Measurements from ENCODE around the gene ARRDC1.
A peak's percentile ranks its signal among the peaks of the same experiment; 100 is the strongest.
"Not testable (repeated sequence)": the region's sequence is repeated elsewhere in the genome, so short reads cannot be mapped to it uniquely, and the experiment has no call there.

The ARRDC1 gene

DNA sequence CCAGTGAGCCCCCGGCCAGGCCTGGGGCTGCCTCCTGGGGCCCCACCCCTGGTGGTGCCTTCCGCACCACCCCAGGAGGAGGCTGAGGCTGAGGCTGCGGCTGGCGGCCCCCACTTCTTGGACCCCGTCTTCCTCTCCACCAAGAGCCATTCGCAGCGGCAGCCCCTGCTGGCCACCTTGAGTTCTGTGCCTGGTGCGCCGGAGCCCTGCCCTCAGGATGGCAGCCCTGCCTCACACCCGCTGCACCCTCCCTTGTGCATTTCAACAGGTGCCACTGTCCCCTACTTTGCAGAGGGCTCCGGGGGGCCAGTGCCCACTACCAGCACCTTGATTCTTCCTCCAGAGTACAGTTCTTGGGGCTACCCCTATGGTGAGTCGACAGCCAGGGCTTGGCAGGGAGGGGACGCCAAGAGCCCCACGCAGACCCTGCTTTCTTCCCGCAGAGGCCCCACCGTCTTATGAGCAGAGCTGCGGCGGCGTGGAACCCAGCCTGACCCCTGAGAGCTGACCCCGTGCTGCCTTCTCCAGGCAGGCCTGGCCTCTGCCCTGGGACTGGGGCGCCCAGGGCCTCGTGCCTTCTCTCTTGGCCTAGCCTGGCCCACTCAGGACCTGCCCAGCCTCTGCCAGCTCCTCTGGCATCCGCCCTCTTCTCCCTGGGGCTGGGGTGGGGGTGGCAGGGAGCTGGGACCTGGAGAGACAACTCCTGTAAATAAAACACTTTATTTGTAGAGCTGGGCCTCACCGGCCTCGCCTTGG, 9.3 kb downstream of the ARRDC1 start:
- DNase-seq: no peak

DNA sequence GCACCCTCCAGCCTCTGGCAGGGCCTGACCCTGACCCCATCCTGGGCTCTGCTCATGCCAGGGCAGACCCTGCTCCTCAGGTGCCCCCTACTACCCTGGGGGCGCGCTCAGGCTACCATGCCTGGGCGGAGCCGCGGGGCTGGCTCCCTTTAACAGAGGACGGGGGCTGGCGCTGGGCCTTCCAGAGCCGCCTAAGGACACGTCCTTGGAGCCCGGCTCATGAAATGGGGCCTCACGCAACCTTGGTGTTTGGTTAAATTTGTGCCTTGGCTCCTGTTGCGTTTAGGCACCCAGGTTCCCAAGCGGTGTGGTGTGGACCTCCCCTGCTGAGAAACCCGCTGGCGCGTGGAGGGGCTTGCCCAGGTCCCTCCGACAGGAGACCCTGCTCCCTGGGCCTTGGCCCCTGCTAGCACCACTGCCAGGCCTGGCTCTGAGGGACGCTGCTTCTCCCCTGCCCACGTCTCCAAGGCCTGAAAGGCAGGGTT, 9.9 kb downstream of the ARRDC1 start:
- DNase-seq: no peak

- peak; percentile 84 for DNase-seq
Measured at GRCh38 chr9:137618105-137619067, 12.9 kb downstream of the ARRDC1 start, which contains the start of gene EHMT1. Gene EHMT1 (plus strand): TSS chr9:137619005. CDS start chr9:137619029, 24 bp downstream.

GRCh38 chr9:137619240-137620047, 14.0 kb downstream of the ARRDC1 start:
- DNase-seq: no peak

DNA sequence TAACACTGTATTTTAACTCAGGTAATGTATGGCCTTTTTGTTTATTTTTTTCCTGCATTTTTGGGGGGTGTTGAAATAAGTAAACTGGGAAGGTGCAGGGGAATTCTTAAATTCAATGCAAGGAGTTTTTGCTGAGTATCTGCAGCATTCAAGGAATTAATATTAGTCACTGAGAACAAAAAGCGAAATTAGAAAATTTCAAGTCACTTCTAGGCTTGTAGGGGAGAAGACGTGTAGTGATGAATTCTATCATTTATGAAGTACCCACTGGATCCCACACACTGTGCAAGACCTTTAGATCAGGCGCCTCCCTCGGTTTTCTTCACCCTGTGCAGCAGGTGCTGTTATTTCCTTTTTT, 14.5 kb downstream of the ARRDC1 start:
- no peak for DNase-seq

GRCh38 chr9:137620581-137620980, 15.1 kb downstream of the ARRDC1 start:
- DNase-seq: no peak

DNA sequence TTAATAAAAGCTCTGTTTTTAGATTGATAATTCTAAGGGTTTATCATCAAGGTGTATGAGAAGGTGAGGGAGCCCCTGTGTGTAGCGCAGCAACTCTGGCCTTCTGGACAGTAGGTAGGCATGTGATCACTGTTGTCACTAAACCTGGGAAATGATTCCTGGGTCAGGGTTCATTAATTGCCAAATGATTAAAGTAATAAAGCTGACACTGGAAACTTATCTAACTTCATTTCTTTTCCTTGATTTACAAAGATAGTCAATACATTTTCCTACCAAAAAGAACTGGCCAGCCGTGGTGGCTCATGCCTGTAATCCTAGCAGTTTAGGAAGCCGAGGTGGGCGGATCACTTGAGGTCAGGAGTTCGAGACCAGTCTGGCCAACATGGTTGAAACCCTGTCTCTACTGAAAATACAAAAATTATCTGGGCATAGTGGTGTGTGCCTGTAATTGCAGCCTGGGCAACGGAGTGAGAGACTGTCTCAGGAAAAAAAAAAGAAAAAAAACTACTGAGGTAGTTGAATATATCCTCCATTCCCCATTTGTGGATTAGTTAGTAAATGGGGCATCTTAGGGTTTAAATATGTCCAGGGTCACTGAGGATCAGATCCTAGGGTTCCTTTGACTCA, 15.8 kb downstream of the ARRDC1 start:
- no peak for DNase-seq

GRCh38 chr9:137622211-137622610, 16.7 kb downstream of the ARRDC1 start:
- not testable (repeated sequence) for DNase-seq

DNA sequence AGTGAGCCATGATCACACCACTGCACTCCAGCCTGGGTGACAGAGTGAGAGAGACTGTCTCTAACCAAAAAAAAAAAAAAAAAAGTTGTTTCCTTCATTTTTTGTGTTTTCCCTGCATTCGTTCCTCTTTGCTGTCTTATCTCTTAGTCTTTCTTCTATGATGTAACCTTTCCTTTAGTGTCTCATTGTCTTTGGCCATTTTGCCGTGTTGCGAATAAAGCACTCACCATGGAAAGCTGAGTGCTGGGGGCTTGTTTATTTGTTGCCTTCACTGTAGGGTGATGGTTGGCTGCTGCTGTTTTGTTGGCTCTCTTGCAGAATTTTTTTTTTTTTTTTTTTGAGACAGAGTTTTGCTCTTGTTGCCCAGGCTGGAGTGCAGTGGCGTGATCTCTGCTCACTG, 21.0 kb downstream of the ARRDC1 start:
- no peak for DNase-seq

- not testable (repeated sequence) for DNase-seq
Measured at GRCh38 chr9:137627406-137627805, 21.9 kb downstream of the ARRDC1 start.

GRCh38 chr9:137630126-137630525, 24.6 kb downstream of the ARRDC1 start:
- DNase-seq: no peak

- DNase-seq: no peak
Measured at GRCh38 chr9:137630679-137631078, 25.2 kb downstream of the ARRDC1 start.

DNA sequence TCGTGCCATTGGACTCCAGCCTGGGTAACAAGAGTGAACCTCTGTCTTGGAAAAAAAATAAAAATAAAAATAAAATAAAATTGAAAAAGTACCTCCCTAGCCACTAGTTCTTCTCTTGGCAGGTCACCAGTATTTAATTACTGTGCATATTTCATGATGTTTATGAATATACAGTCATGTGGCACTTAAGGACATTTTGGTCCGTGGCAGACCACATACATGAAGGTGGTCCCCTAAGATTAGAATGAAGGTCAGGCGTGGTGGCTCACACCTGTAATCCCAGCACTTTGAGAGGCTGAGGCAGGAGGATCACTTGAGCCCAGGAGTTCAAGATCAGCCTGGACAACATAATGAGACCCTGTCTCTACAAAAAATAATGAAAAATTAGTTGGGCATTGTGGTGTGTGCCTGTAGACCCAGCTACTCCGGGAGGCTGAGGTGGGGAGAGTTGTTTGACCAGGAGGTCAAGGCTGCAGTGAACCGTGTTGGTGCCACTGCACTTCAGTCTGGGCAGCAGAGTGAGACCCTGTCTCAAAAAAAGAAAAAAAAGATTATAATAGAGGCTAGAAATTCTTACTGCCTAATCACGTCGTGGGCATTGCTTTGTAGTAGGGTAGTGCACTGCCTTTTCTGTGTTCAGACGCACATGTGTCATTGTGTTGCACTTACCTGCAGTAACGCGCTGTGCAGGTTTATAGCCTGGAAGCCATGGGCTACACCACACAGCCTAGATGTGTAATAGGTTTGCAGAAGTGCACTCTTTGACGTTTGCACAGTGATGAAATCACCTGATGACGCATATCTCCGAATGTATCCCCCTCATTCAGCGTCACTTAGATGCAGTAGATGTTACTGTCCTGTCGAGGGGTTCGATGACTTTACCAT, 26.1 kb downstream of the ARRDC1 start:
- no peak for DNase-seq

- no peak for DNase-seq
Measured at GRCh38 chr9:137632230-137633161, 27.0 kb downstream of the ARRDC1 start.

- DNase-seq: no peak
Measured at GRCh38 chr9:137634016-137634415, 28.5 kb downstream of the ARRDC1 start.

DNA sequence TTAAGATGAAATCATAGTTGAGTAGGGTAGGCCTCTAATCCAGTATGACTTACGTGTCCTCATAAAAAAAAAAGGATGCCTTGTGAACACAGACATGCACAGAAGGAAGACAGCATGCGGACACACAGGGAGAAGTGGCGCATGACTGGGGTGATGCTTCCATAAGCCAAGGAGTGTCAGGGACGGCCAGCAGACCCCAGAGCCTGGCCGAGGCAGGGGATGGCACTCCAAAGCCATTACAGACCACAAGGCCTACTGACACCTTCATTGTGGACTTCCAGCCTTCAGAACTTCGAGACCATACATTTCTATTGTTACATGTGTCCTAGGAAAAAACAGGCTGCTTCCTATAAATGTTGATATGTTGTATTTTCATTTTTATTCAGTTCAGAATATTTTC, 33.2 kb downstream of the ARRDC1 start:
- no peak for DNase-seq

- no peak for DNase-seq
Measured at GRCh38 chr9:137639303-137640051, 34.0 kb downstream of the ARRDC1 start.

DNA sequence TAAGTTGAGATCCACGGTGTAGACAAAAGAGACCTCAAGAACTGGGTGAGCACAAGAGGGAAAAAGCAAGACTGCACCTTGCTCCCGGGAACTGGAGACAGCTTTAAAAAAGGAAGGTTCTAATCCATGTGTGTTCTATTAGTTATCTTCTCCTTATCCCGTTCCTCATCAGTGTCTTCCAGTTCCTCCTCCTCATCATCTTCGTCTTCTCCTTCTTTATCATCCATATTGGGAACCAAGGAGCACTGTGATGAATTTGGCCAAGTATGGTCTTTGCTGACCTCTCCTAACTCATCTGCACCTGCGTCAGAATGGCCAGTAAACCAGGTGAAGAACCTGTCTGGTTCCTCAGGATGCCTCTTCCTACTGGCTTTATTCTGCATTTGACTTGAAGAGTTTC, 35.4 kb downstream of the ARRDC1 start:
- no peak for DNase-seq

DNA sequence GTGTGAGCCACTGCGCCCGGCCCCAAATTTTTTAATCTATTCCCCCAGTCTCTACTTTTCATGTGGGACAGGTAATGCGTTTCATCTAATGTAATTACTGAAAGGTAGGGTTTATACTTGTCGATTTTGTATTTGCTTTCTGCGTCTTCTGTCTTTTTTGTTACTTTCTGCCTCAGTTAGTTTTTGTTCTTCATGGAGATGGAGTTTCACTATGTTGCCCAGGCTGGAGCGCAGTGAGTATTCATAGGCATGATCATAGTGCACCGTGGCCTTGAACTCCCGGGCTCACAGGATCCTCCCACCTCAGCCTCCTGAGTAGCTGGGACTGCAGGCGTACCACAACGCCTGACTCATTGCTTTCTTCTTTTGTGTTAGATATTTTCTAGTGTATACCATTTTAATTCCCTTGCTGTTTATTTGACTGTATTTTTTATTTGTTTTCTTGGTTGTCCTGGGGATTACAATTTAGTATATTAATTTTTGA, 36.7 kb downstream of the ARRDC1 start:
- no peak for DNase-seq
